Measurements from ENCODE around the gene SPATA31E1.
"Not testable (repeated sequence)": the region's sequence is repeated elsewhere in the genome, so short reads cannot be mapped to it uniquely, and the experiment has no call there.

The SPATA31E1 gene

GRCh38 chr9:87937918-87938317 is 55.2 kb downstream of the SPATA31E1 start:
- not testable (repeated sequence) for DNase-seq

GRCh38 chr9:87938336-87938735 is 55.7 kb downstream of the SPATA31E1 start:
- not testable (repeated sequence) for DNase-seq
